Stimulated activated naive CD8-positive, alpha-beta T cell treated with anti-CD3 and anti-CD28 coated beads, Interleukin-15, amount 100 ng/mL, for 72 hours (primary cell): ENCODE results near the gene KRT38.

Experiments used
- ATAC-seq: fragments of 150-1000 bp; cut with Tn5 transposase; 2 replicates; pipeline ENCODE4 v1.10.0; 2021; ENCODE audit warnings: mild to moderate bottlenecking, moderate library complexity
- DNase-seq, 2 donors: peaks; one replicate each; pipeline ENCODE4 v3.0.0; 2021 to 2022
- H3K27ac Mint-ChIP-seq, 2 donors: one replicate each; pipeline ENCODE4 v1.8.0; 2022; ENCODE audit warnings: mild to moderate bottlenecking in 2 of 2, mixed read lengths in 2 of 2, moderate library complexity in 2 of 2
- H3K27me3 Mint-ChIP-seq: one replicate; pipeline ENCODE4 v1.8.0; 2022; ENCODE audit warnings: mixed read lengths
- H3K4me1 Mint-ChIP-seq: one replicate; pipeline ENCODE4 v1.8.0; 2022; ENCODE audit warnings: mild to moderate bottlenecking, mixed read lengths
- H3K4me3 Mint-ChIP-seq, 2 donors: one replicate each; pipeline ENCODE4 v1.8.0; 2022; ENCODE audit warnings: mild to moderate bottlenecking in 2 of 2, mixed read lengths in 2 of 2, moderate library complexity in 1 of 2
- H3K9me3 Mint-ChIP-seq, 2 donors: one replicate each; pipeline ENCODE4 v1.8.0; 2022; ENCODE audit warnings: mixed read lengths in 2 of 2

KRT38 gene

DNA sequence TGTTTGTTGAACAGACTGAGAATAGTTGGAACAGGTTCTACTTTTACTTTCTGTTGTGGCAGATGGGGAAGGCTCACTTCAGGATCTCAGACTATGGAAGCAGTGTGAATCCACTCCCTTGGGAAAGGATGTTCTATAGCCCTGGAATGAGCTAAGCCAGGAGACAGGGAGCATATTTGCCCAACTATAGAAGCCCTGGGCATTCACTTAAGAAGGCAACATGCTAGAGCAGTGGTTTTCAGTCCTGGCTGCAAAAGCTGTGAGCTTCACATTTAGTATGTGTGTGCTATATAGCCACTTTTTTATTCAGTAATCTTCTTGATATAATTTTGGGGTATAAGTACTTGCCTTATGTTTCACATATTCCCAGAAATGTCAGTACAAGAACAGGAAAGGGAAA is 27.6 kb upstream of the KRT38 start:
- ATAC-seq (no peak), DNase-seq (no peak)
- Mint-ChIP-seq H3K4me3 (no peak overlapping the region), H3K9me3 (peaks cover 5 to 7% of the 10 kb centered on the region in 2 donors), H3K27me3 (peaks cover 6% of the 10 kb centered on the region), H3K4me1 (no peaks in the 10 kb centered on the region), H3K27ac (no peak overlapping the region)

DNA sequence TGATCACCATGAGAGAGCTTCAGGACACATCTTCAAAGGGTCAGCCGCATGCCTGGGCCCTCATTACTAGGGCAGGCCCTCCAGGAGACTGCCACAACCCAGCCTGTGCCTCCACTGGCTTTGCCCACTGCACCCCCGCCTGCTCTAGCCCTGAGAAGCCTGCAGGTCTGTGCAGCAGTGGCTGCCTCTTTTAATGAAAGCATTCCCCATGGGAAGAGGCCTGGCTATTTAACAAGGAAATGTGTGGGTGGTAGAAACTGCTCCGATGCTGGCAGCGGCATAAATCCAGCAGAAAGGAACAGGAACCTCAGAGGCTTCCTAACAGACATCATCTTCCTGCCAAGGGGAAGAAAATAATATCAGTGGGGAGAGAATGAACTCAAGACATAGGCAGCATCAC is 26.8 kb upstream of the KRT38 start:
- H3K9me3 Mint-ChIP-seq, result peaks cover 5 to 7% of the 10 kb centered on the region in 2 donors
- peaks cover 6% of the 10 kb centered on the region for H3K27me3 Mint-ChIP-seq
- H3K4me1 Mint-ChIP-seq, result no peaks in the 10 kb centered on the region

DNA sequence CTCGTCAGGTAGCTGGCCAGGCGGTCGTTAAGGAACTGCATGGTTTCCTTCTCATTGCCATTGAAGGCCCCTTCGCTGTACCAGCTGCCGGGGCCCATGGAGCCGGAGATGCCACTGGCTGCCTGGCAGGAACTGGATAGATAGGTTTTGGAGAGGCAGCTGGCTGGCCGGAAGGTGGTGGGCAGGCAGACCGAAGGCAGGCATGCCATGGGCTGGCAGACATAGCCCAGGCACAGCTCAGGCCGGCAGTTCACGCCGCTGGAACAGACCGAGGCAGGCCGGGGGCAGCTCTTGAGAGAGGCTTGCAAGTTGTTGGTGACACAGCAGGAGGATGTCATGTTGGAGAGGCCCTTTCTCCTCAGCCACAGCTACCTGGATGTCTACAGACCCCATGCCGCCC is 26.2 kb upstream of the KRT38 start, which contains the start of gene KRT32:
Gene KRT32 (minus strand): TSS at position 399 of the 400 bp plus-strand sequence. CDS start 61 bp downstream, at position 338.
- H3K27ac Mint-ChIP-seq, result no peak within 1 kb of the TSS

More for the DNA sequence above, 26.8 kb upstream of the KRT38 start:
- no peak overlapping the region for H3K4me3 Mint-ChIP-seq
- no peak for DNase-seq
- no peak overlapping the region for H3K27ac Mint-ChIP-seq
- ATAC-seq, result no peak

DNA sequence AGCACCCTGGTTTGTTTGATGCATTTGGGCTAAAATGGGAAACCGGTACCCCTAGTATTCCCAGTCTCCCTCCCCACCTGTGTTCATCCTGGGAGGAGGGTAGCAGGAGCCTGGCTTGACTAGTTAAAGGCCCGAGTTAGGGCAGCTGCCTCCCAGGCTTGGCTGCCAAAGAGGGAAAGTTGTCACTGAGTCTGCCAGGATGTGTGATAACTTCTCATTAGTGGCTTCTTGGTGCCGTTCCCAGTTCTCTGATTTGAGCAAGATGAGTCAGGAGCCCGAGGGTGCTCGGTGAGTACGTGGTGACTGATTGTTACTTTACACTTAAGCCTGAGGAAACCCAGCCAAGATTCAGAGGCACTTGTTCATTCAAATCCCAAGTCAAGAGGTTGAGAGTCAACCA is 23.9 kb upstream of the KRT38 start:
- Mint-ChIP-seq H3K27ac (peak overlapping the region in 1 of 2 donors; percentile 50), H3K4me1 (no peaks in the 10 kb centered on the region), H3K4me3 (no peak overlapping the region), H3K27me3 (peaks cover 6% of the 10 kb centered on the region), H3K9me3 (no peaks in the 10 kb centered on the region)
- DNase-seq, result no peak
- ATAC-seq, result no peak

More for the DNA sequence above, 26.2 kb upstream of the KRT38 start, which contains the start of gene KRT32:
- DNase-seq (no peak), ATAC-seq (no peak)
- peaks cover 6% of the 10 kb centered on the region for H3K27me3 Mint-ChIP-seq
- H3K9me3 Mint-ChIP-seq, result peaks cover 5 to 7% of the 10 kb centered on the region in 2 donors
- no peaks in the 10 kb centered on the region for H3K4me1 Mint-ChIP-seq
- no peak within 1 kb of the TSS for H3K4me3 Mint-ChIP-seq

DNA sequence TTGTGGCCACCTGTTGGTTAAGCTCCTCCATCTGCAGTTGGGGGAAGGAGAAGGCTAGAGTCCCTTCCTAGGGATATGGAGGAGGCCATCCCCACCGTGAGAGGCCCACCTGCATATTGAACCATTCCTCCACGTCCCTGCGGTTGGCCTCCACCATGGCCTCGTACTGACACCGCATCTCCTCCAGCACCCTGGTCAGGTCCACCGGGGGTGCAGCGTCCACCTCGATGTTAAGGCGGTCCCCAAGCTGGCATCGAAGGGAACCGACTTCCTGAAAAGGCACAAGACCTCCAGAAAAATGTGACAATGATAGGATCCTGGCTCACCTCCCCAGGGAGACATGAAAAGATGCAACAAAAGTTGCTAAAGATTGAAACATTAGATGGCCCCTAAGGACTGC is 23.4 kb upstream of the KRT38 start:
- Mint-ChIP-seq H3K4me1 (no peaks in the 10 kb centered on the region), H3K9me3 (no peaks in the 10 kb centered on the region), H3K27me3 (peaks cover 6% of the 10 kb centered on the region), H3K27ac (no peak overlapping the region), H3K4me3 (no peak overlapping the region)
- no peak for ATAC-seq
- DNase-seq, result no peak

DNA sequence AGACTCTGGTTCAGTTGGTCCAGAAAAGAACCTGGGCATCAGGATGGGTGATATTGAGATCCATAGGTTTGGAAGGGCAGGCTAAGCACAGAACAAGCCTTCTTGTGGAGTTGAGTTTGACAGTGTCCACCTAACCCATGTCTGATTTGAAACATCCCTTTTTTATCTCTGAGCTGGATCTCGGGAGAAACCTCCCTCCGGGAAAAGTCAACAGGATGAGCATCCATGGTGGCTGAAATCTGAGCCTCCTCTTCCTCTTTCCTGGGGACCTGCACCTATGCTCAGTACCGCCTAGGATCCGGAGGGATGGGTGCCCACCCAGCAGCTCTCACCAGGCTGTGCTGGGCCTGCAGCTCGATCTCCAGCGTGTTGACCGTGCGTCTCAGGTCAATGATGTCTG is 23.0 kb upstream of the KRT38 start:
- Mint-ChIP-seq H3K9me3 (no peaks in the 10 kb centered on the region), H3K27me3 (peaks cover 6% of the 10 kb centered on the region), H3K27ac (no peak overlapping the region), H3K4me3 (no peak overlapping the region), H3K4me1 (no peaks in the 10 kb centered on the region)
- DNase-seq (no peak), ATAC-seq (no peak)

DNA sequence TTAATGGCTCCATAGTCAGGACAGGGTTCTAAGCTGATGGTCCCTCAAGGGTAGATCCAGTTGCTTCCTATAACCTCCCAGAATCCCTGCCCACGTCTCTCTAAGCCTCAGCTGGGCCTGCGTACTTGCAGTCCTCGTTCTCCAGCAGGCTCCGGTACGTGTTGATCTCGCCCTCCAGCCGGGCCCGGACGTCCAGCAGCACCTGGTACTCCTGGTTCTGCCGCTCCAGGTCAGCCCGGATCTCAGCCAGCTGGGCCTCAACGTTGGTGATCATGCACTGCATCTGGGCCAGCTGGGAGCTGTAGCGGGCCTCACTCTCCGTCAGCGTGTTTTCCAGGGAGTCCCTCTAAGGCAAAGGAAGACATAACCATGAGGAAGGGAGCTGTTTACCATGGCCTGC is 21.9 kb upstream of the KRT38 start:
- ATAC-seq (no peak), DNase-seq (no peak)
- no peaks in the 10 kb centered on the region for H3K4me1 Mint-ChIP-seq
- H3K27ac Mint-ChIP-seq, result no peak overlapping the region
- H3K4me3 Mint-ChIP-seq, result no peak overlapping the region
- H3K27me3 Mint-ChIP-seq, result peaks cover 6% of the 10 kb centered on the region
- no peaks in the 10 kb centered on the region for H3K9me3 Mint-ChIP-seq

DNA sequence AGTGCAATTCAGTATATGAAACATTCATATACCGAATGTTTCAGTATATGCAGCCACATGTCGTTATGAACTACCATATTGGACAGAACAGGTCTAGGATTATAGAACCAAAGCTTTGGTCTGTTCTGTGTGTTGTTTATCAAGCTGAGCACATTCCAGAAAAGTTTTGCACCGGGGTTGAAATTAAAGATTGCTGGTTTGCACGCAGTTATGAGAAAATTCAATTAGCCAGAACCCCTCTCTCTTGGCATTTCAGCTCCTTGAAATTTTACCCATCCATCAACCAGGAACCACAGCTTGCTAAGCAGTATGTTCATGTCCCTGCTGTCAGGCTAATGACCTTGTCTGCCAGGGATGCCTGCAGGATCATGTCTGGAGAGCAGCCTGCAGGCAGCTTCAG is 16.9 kb upstream of the KRT38 start:
- Mint-ChIP-seq H3K4me1 (no peaks in the 10 kb centered on the region), H3K4me3 (no peak overlapping the region), H3K27me3 (no peaks in the 10 kb centered on the region), H3K27ac (no peak overlapping the region), H3K9me3 (no peaks in the 10 kb centered on the region)
- no peak for DNase-seq
- ATAC-seq, result no peak

DNA sequence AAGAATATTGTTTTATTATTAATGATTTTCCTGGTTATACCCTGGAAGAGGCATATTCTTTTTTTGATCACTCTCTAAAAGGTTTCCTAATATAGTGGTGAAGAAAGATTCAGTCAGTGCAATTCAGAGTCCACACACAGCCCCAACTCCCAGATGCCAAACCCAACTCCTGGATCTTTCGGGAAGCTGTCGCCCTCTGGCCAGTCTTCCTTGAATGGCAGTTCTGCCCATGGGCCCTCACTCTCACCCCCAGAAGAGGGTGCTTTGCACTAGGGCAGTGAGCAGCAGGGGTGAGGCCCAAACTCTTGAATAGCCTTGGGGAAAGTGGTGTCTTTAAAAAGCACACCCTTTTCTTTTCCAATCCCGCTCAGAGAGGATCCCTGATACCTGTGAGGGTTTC is 15.4 kb upstream of the KRT38 start:
- no peaks in the 10 kb centered on the region for H3K9me3 Mint-ChIP-seq
- H3K4me1 Mint-ChIP-seq, result no peaks in the 10 kb centered on the region
- H3K27ac Mint-ChIP-seq, result no peak overlapping the region
- DNase-seq (no peak), ATAC-seq (no peak)
- H3K4me3 Mint-ChIP-seq, result no peak overlapping the region
- H3K27me3 Mint-ChIP-seq, result no peaks in the 10 kb centered on the region

DNA sequence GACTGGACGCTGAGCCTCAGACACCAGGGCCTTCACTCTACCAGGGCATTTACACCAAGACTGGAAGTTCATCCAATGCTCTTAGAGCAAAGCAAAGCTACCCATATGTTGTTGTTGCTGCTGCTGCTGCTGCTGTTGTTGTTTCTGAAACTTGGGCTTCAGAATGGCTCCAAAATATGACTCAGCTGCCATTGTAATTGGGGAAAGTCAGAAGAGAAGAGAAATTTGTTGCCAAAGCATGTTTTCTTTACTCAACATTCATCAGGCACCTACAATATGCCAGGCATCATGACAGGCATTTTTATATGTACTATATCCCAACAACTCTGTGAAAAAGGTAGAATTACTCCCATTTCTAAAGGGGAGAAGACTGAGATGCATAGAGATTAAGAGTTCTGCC is 14.5 kb upstream of the KRT38 start:
- DNase-seq, result no peak
- Mint-ChIP-seq H3K27me3 (no peaks in the 10 kb centered on the region), H3K4me3 (no peak overlapping the region), H3K27ac (no peak overlapping the region), H3K4me1 (no peaks in the 10 kb centered on the region), H3K9me3 (no peaks in the 10 kb centered on the region)
- no peak for ATAC-seq

DNA sequence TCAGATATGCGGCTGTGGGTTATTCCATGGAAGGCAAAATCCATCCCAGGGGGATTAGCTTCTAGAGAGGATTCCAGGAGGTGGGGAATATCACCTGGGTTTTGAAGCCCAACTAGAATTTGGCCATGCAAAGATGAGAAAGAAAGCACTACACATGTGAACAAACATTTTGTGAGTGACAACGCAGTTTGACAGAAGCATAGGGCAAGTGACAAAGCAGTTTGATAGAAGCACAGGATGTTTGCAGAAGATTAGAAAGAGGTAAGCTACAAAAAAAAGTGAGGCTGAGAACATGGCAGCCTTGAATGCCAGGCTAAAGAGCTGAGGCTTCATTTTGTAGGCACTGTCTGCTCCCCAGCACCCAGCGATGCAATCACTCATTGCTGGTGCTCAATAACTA is 12.3 kb upstream of the KRT38 start:
- Mint-ChIP-seq H3K27ac (no peak overlapping the region), H3K4me3 (no peak overlapping the region), H3K9me3 (no peaks in the 10 kb centered on the region), H3K27me3 (no peaks in the 10 kb centered on the region), H3K4me1 (no peaks in the 10 kb centered on the region)
- no peak for ATAC-seq
- no peak for DNase-seq

DNA sequence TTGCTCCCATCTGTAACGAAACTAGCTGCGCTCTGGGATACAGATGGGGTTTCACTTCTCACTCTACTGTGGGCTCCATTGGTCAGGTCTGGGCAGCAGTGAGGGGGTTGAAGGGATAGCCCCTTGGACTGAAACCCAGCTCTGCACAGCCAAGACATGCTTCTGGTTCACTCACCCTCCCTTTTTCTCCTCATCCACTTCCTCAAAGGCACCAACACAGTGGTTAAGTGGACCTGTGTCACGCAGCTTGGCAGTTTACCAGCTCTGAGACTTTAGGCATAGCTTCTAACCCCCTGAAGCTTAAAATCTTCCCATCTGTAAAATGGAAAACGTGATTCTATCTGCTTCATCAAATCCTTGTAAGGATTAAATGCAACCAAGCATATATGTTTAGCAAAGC is 11.5 kb upstream of the KRT38 start:
- no peaks in the 10 kb centered on the region for H3K9me3 Mint-ChIP-seq

DNA sequence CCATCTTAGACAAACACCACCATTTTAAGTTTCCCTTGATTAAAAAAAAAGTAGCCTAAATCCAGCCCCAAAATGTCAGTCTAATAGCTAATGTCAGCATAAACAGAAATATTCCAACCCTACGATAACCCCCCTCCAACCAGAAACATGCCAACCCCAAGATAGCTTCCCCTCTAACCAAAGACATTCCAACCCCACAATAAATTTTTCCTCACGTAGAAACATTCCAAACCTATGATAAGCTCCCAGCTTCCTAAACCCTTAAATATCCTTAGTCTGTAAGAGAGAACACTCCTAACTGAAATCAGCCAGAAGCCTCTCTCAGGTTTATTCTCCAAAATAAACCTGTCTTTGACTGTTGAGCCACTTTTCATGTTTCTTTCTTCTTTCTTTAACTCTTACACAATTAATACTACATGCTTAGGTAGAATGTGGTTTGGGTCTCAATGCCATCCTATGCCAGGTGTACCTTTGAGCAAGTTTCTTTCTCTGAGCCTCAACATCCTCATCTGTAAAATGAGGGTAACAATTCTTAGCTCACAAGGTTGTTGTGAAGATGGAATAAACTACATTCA is 10.5 kb upstream of the KRT38 start:
- Mint-ChIP-seq H3K27ac (no peak overlapping the region), H3K4me3 (no peak overlapping the region), H3K27me3 (no peaks in the 10 kb centered on the region), H3K9me3 (no peaks in the 10 kb centered on the region), H3K4me1 (no peaks in the 10 kb centered on the region)
- no peak for ATAC-seq
- no peak for DNase-seq

More for the DNA sequence above, 11.5 kb upstream of the KRT38 start:
- ATAC-seq, result no peak
- no peak overlapping the region for H3K27ac Mint-ChIP-seq
- no peak overlapping the region for H3K4me3 Mint-ChIP-seq
- H3K27me3 Mint-ChIP-seq, result no peaks in the 10 kb centered on the region
- no peaks in the 10 kb centered on the region for H3K4me1 Mint-ChIP-seq
- DNase-seq, result no peak

DNA sequence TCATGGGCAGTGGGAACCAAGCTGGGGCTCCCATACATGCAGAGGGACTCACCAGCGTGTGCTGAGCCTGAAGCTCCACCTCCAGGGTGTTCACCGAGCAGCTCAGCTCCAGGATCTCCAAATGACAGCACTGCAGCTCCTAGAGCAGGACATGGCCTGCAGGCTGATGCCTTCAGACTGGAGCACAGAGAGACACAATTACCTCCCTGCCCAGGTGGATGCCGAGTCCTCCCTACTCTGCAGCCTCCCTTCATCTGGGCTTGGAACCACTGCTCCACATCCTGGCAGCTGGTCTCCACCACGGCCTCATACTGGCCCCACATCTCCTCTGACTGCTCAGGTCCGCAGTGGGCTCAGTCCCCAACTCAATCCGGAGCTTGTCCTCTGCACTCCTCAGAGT is 8.2 kb upstream of the KRT38 start:
- H3K27me3 Mint-ChIP-seq, result no peaks in the 10 kb centered on the region
- ATAC-seq (no peak), DNase-seq (no peak)
- peak overlapping the region in 1 of 2 donors; percentile 88 for H3K27ac Mint-ChIP-seq
- no peaks in the 10 kb centered on the region for H3K9me3 Mint-ChIP-seq
- H3K4me1 Mint-ChIP-seq, result no peaks in the 10 kb centered on the region
- no peak overlapping the region for H3K4me3 Mint-ChIP-seq

DNA sequence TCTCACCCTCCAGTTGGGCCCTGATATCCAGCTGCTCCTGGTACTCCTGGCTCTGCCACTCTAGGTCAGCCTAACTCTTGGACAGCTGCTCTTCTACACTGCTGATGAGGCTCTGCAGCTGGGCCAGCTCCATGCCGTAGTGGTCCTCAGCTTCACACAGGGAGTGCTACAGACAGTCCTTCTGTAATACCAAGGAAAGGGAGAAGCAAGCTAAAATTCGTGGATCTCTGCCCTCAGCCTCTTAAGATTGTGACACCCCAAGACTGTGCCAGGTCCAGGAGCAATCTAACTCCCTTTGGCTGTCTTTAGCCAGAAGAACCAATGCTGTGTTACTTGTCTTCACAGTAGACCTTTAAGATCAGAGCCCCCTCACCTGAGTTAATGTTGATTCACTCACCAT is 7.7 kb upstream of the KRT38 start:
- H3K27ac Mint-ChIP-seq, result no peak overlapping the region
- no peaks in the 10 kb centered on the region for H3K4me1 Mint-ChIP-seq
- H3K27me3 Mint-ChIP-seq, result peaks cover 1% of the 10 kb centered on the region
- no peak for ATAC-seq
- H3K9me3 Mint-ChIP-seq, result no peaks in the 10 kb centered on the region
- DNase-seq, result no peak
- H3K4me3 Mint-ChIP-seq, result no peak overlapping the region

DNA sequence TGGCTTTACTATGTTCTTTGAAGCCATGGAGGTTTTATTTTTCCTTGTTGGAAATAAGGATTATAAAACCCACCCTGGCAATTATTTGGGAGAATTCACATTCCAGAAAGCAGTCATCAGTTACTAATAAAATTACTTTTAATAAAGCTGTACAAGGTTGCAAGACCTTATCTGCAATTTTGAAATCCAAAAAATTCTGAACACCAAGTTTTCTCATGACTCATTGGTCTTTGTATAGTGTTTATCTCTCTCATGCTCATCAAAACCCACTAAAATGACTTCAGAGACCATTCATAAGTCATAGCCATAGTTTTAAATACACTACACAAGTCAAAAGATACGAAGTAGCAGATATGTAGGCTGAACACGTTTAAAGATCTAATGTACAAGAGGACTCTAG is 6.0 kb upstream of the KRT38 start:
- ATAC-seq, result no peak
- no peak overlapping the region for H3K4me3 Mint-ChIP-seq
- DNase-seq, result no peak
- H3K9me3 Mint-ChIP-seq, result no peaks in the 10 kb centered on the region
- no peak overlapping the region for H3K27ac Mint-ChIP-seq
- no peaks in the 10 kb centered on the region for H3K4me1 Mint-ChIP-seq
- H3K27me3 Mint-ChIP-seq, result peaks cover 10% of the 10 kb centered on the region

DNA sequence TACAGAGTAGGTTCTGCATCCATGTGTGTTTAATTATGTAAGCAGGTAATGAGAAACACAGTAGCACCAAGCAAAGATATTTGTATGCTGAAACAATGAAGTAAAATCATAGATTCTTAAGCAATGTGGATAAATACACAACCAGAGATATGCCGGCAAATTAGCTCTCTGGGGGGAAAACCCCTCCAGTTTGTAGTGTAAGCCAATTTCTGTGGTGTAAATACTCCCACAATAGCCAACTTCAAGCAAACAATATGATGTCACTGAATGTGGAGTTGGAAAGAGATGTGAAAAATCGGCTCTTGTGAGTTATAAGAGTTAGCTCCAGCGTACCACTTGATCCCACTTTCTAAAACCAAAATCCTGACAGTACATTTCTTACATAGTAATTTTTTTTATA is 3.9 kb upstream of the KRT38 start:
- ATAC-seq (no peak), DNase-seq (no peak)
- Mint-ChIP-seq H3K4me1 (no peaks in the 10 kb centered on the region), H3K27ac (peak overlapping the region in 1 of 2 donors; percentile 55), H3K4me3 (no peak overlapping the region), H3K27me3 (peaks cover 10% of the 10 kb centered on the region), H3K9me3 (peaks cover 0 to 5% of the 10 kb centered on the region in 2 donors)
